Activated T-helper 2 cell treated with anti-CD3 and anti-CD28 coated beads, Interferon-gamma antibody, Interleukin-2, Interleukin-4, amounts not matched to agents 10 μg/mL and 5 μg/mL and 100 μg/mL, durations not matched to agents 14 hours and 24 hours and 36 hours (primary cell): ENCODE data around the gene SLC6A20. TPM values are rescaled to one million over a fixed set of nuclear protein-coding genes. Genes with fewer than 3 reads are reported as not detected.

Source experiments
- DNase-seq: peaks from one replicate; pipeline ENCODE4 v3.0.0; 2021; ENCODE audit warnings: low spot score
- H3K27ac Mint-ChIP-seq: one replicate; pipeline ENCODE4 v1.8.0; 2021; ENCODE audit warnings: mixed read lengths
- H3K27me3 Mint-ChIP-seq: one replicate; pipeline ENCODE4 v1.8.0; 2021; ENCODE audit warnings: low read depth, mixed read lengths
- H3K36me3 Mint-ChIP-seq: one replicate; pipeline ENCODE4 v1.8.0; 2021; ENCODE audit warnings: low read depth, mixed read lengths
- H3K4me1 Mint-ChIP-seq: one replicate; pipeline ENCODE4 v1.8.0; 2021; ENCODE audit warnings: low read depth, mixed read lengths
- H3K4me3 Mint-ChIP-seq: one replicate; pipeline ENCODE4 v1.8.0; 2021; ENCODE audit warnings: low read depth, mild to moderate bottlenecking, moderate library complexity, mixed read lengths
- H3K9me3 Mint-ChIP-seq: one replicate; pipeline ENCODE4 v1.8.0; 2021; ENCODE audit warnings: mixed read lengths
- intact Hi-C: fragments of 100-400 bp; cut with micrococcal nuclease; formaldehyde crosslinking; loops from one replicate; pipeline ENCODE4 v1.15.1; 2023
- total RNA-seq: library from RNA; stranded (reverse); gene quantifications from 2 replicates; pipeline ENCODE4 v1.2.3, GENCODE V29; 2022

Gene SLC6A20
- total RNA-seq, 1 donor from 2014 or later, result not detected

- Mint-ChIP-seq H3K4me1 (peaks cover 2% of the 10 kb centered on the region), H3K9me3 (no peaks in the 10 kb centered on the region), H3K27ac (no peak overlapping the region), H3K27me3 (peaks cover 18% of the 10 kb centered on the region), H3K4me3 (no peak overlapping the region), H3K36me3 (no peaks in the 10 kb centered on the region)
- intact Hi-C loops, result no loop called here
- no peak for DNase-seq
These were observed 23.2 kb upstream of the SLC6A20 start for GRCh38 chr3:45819543-45819942.

DNA sequence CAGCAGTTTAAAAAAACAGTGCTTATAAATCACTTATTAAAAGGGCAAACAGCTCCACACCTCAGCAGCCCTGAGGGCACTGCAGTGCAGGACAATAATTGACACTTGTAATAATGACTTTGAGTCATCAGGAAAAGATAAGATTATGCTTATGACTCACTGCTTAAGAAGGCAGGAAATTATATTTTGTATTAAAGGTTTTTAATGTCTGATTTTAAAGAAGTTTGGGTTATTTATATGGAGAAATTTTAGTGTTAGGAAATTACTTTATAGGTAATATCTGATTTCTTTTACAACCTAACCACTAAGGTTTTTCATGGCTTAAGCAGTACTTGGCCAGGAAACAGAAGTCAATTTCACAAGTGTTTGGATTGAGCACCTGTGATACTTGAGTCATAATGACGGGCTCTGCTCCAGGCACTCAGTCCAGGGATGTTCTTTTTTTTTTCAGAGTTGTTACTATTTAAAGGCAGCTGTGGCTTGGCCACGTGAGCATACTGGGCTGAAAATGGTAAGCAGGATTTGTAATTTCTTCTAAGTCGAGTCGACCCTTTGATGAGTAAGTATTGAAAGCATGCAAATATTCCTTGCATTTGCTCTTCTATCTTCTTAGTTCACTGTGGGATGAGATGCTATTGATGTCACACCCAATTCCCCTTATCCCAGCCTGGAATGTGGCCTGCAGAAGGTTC lies 21.6 kb upstream of the SLC6A20 start:
- H3K4me3 Mint-ChIP-seq, result no peak overlapping the region
- H3K27ac Mint-ChIP-seq, result no peak overlapping the region
- peaks cover 23% of the 10 kb centered on the region for H3K27me3 Mint-ChIP-seq
- DNase-seq, result no peak
- H3K4me1 Mint-ChIP-seq, result peaks cover 2% of the 10 kb centered on the region
- H3K36me3 Mint-ChIP-seq, result no peaks in the 10 kb centered on the region
- intact Hi-C loops, result no loop called here
- no peaks in the 10 kb centered on the region for H3K9me3 Mint-ChIP-seq

DNA sequence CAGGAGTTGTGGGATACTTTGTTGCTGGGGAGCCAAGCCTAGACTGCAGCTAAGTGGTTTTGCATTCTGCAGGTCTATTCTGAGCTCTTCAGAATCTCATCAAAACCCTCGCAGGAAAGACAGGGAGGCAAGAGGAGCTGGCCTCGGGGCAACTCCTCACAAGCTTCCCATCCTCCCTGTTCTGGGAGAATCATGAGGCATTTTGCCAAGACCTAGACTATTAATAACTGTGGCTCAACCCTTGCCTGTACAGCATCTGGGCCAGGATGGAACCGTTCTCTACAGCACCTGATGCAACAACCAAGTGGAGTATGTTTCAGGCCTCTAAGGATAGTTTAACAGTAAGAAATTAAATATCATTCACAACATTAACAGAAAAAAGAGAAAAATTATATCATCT lies 20.2 kb upstream of the SLC6A20 start:
- no peak for DNase-seq
- peaks cover 22% of the 10 kb centered on the region for H3K27me3 Mint-ChIP-seq
- intact Hi-C loops, result no loop called here
- no peaks in the 10 kb centered on the region for H3K36me3 Mint-ChIP-seq
- H3K4me1 Mint-ChIP-seq, result peaks cover 2% of the 10 kb centered on the region
- H3K9me3 Mint-ChIP-seq, result no peaks in the 10 kb centered on the region
- no peak overlapping the region for H3K27ac Mint-ChIP-seq
- no peak overlapping the region for H3K4me3 Mint-ChIP-seq

DNA sequence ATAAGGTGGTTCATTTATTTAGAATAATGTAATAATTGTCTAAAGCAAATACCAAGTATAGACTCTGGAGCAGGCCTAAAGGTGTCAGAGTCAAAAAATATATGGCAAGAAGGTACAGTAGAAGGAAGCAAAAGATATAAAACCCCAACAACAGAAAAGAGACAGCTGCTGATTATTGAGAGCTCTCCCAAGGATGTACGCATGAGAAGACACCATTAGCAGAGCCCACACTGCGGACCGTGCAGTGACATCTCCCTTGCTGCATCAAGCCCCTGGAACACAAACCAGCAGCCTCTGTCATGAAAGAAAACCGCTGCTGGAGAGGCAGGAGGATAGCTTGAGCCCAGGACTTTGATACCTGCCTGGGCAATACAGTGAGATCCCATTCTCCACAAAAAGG lies 18.0 kb upstream of the SLC6A20 start:
- intact Hi-C loops, result no loop called here
- no peaks in the 10 kb centered on the region for H3K9me3 Mint-ChIP-seq
- H3K27ac Mint-ChIP-seq, result no peak overlapping the region
- no peaks in the 10 kb centered on the region for H3K36me3 Mint-ChIP-seq
- no peak overlapping the region for H3K4me3 Mint-ChIP-seq
- no peak for DNase-seq
- peaks cover 29% of the 10 kb centered on the region for H3K27me3 Mint-ChIP-seq
- H3K4me1 Mint-ChIP-seq, result peaks cover 2% of the 10 kb centered on the region

GRCh38 chr3:45807681-45808540 lies 11.6 kb upstream of the SLC6A20 start:
- Mint-ChIP-seq H3K4me1 (no peaks in the 10 kb centered on the region), H3K36me3 (no peaks in the 10 kb centered on the region), H3K27ac (no peak overlapping the region), H3K9me3 (no peaks in the 10 kb centered on the region), H3K4me3 (no peak overlapping the region), H3K27me3 (peaks cover 52% of the 10 kb centered on the region)
- no peak for DNase-seq
- intact Hi-C loops, result no loop called here

GRCh38 chr3:45807133-45807532 lies 10.8 kb upstream of the SLC6A20 start:
- intact Hi-C loops, result no loop called here
- Mint-ChIP-seq H3K27ac (no peak overlapping the region), H3K4me1 (no peaks in the 10 kb centered on the region), H3K4me3 (no peak overlapping the region), H3K36me3 (no peaks in the 10 kb centered on the region), H3K27me3 (peaks cover 52% of the 10 kb centered on the region), H3K9me3 (no peaks in the 10 kb centered on the region)
- no peak for DNase-seq

- no peak for DNase-seq
These were observed 9.7 kb upstream of the SLC6A20 start for GRCh38 chr3:45806072-45806471.

DNA sequence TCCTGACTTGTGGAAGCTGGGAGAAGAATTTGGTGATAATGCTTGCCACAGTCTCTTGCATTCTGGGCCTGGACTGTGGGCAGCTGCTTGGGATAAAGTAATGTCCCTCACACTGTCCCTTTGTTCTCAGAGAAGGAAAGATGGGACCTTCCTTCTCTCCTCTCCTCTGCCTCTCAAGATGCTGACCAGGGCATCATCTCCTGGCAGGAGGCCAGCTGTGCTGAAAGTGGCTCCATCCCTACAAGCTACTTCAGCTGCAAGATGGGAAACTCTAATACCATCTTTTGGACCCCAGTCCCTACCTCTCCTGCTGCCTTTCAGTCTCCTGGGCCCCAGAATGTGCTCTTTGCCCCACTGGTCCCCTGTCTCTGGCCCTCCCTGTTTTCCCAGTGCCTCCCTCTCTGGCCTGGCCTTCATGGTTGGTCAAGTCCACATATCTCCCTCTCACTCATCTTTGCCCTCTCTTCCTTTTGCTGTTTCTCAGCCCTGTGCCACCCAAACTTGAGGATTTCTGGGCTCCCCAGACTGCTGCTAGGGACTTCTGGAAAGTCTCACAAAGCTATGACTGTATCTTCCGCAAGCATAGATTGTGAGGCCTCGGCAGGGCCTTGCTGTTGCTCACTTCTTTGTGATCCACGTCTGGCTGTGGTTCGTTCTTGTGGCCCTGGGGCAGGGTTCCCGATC lies 7.1 kb upstream of the SLC6A20 start:
- peaks cover 55% of the 10 kb centered on the region for H3K27me3 Mint-ChIP-seq
- H3K9me3 Mint-ChIP-seq, result no peaks in the 10 kb centered on the region
- intact Hi-C loops, result no loop called here
- H3K4me3 Mint-ChIP-seq, result no peak overlapping the region
- no peaks in the 10 kb centered on the region for H3K4me1 Mint-ChIP-seq
- no peak for DNase-seq
- H3K27ac Mint-ChIP-seq, result no peak overlapping the region
- no peaks in the 10 kb centered on the region for H3K36me3 Mint-ChIP-seq

More at GRCh38 chr3:45806072-45806471, 9.7 kb upstream of the SLC6A20 start:
- Mint-ChIP-seq H3K27ac (no peak overlapping the region), H3K4me1 (no peaks in the 10 kb centered on the region), H3K4me3 (no peak overlapping the region), H3K9me3 (no peaks in the 10 kb centered on the region), H3K36me3 (no peaks in the 10 kb centered on the region), H3K27me3 (peaks cover 52% of the 10 kb centered on the region)
- intact Hi-C loops, result no loop called here

- no peaks in the 10 kb centered on the region for H3K4me1 Mint-ChIP-seq
- no peak overlapping the region for H3K27ac Mint-ChIP-seq
- H3K9me3 Mint-ChIP-seq, result no peaks in the 10 kb centered on the region
- intact Hi-C loops, result no loop called here
- H3K27me3 Mint-ChIP-seq, result peaks cover 66% of the 10 kb centered on the region
- no peaks in the 10 kb centered on the region for H3K36me3 Mint-ChIP-seq
- no peak overlapping the region for H3K4me3 Mint-ChIP-seq
- DNase-seq, result no peak
These were observed 5.8 kb upstream of the SLC6A20 start for GRCh38 chr3:45802146-45802545.

GRCh38 chr3:45800611-45801010 lies 4.3 kb upstream of the SLC6A20 start:
- intact Hi-C loops, result no loop called here
- H3K36me3 Mint-ChIP-seq, result no peaks in the 10 kb centered on the region

GRCh38 chr3:45799586-45799985 lies 3.2 kb upstream of the SLC6A20 start:
- H3K4me3 Mint-ChIP-seq, result no peak overlapping the region
- intact Hi-C loops, result no loop called here
- H3K27me3 Mint-ChIP-seq, result peaks cover 66% of the 10 kb centered on the region

More at GRCh38 chr3:45800611-45801010, 4.3 kb upstream of the SLC6A20 start:
- H3K9me3 Mint-ChIP-seq, result no peaks in the 10 kb centered on the region
- no peak overlapping the region for H3K4me3 Mint-ChIP-seq
- peaks cover 2% of the 10 kb centered on the region for H3K4me1 Mint-ChIP-seq
- H3K27me3 Mint-ChIP-seq, result peaks cover 66% of the 10 kb centered on the region
- DNase-seq, result no peak
- H3K27ac Mint-ChIP-seq, result no peak overlapping the region

GRCh38 chr3:45798034-45798433 lies 1.7 kb upstream of the SLC6A20 start:
- Mint-ChIP-seq H3K27me3 (peaks cover 72% of the 10 kb centered on the region), H3K4me1 (peaks cover 6% of the 10 kb centered on the region), H3K27ac (no peak overlapping the region), H3K9me3 (no peaks in the 10 kb centered on the region), H3K4me3 (no peak overlapping the region), H3K36me3 (no peaks in the 10 kb centered on the region)
- intact Hi-C loops, result no loop called here
- no peak for DNase-seq

More at GRCh38 chr3:45799586-45799985, 3.2 kb upstream of the SLC6A20 start:
- no peak overlapping the region for H3K27ac Mint-ChIP-seq
- H3K4me1 Mint-ChIP-seq, result peaks cover 6% of the 10 kb centered on the region
- no peaks in the 10 kb centered on the region for H3K9me3 Mint-ChIP-seq
- H3K36me3 Mint-ChIP-seq, result no peaks in the 10 kb centered on the region
- no peak for DNase-seq
